K562 (cell line): Measurements from ENCODE around the gene PRKAR2B. TPM values are rescaled to one million over a fixed set of nuclear protein-coding genes. Genes with fewer than 3 reads are reported as not detected.
A peak's percentile ranks its signal among the peaks of the same experiment; 100 is the strongest.

ENCODE experiments used
- ARID2 ChIP-seq: fragments of 450-650 bp; IDR thresholded peaks from 2 replicates; pipeline ENCODE4 v1.6.1; 2017; ENCODE audit warnings: antibody characterized with exemption, mild to moderate bottlenecking
- CBX1 ChIP-seq: sonication (generic); IDR thresholded peaks from 2 replicates; pipeline ENCODE4 v1.6.1; 2016; ENCODE audit warnings: antibody characterized with exemption, low read depth, mild to moderate bottlenecking
- CREM ChIP-seq: IDR thresholded peaks from 2 replicates; pipeline ENCODE4 v1.6.1; 2014; ENCODE audit warnings: antibody characterized with exemption, low read depth
- CSDE1 ChIP-seq, 2 experiments: fragments of 450-650 bp; IDR thresholded peaks; 2 replicates each; pipeline ENCODE4 v1.6.1; 2016; ENCODE audit warnings: mild to moderate bottlenecking in 1 of 2
- GTF2A2 ChIP-seq: IDR thresholded peaks from 2 replicates; pipeline ENCODE4 v1.6.1; 2016; ENCODE audit warnings: mild to moderate bottlenecking, missing genetic modification characterization, missing compliant biosample characterization
- HNRNPK ChIP-seq: fragments of 200-400 bp; formaldehyde crosslinking; IDR thresholded peaks from one replicate; pipeline ENCODE4 v1.6.1; 2018; ENCODE audit warnings: mild to moderate bottlenecking, low read depth, low read length; ENCODE audit not compliant: poor library complexity, severe bottlenecking
- JUND ChIP-seq, 2 experiments: IDR thresholded peaks; 2 replicates in 1 of 2; 3 replicates in 1 of 2; pipeline ENCODE4 v1.6.1; 2011; ENCODE audit warnings: borderline replicate concordance in 2 of 2, low read depth in 2 of 2, low read length in 2 of 2, improper control_type of control experiment in 1 of 2, missing biosample characterization in 1 of 2, missing genetic modification characterization in 1 of 2, missing genetic modification reagents in 1 of 2
- LARP7 ChIP-seq: fragments of 450-650 bp; IDR thresholded peaks from 2 replicates; pipeline ENCODE4 v1.6.1; 2016
- MXI1 ChIP-seq: IDR thresholded peaks from 2 replicates; pipeline ENCODE4 v1.6.1; 2011; ENCODE audit warnings: low read depth, mild to moderate bottlenecking, improper control_type of control experiment, low read length
- NCOR1 ChIP-seq: fragments of 450-650 bp; IDR thresholded peaks from 2 replicates; pipeline ENCODE4 v1.6.1; 2016; ENCODE audit warnings: mild to moderate bottlenecking, moderate library complexity
- POLR2A ChIP-seq: fragments of 450-650 bp; conservative IDR thresholded peaks from 2 replicates; pipeline ENCODE4 v1.6.1; 2016
- POLR2B ChIP-seq: fragments of 450-650 bp; IDR thresholded peaks from 2 replicates; pipeline ENCODE4 v1.6.1; 2018; ENCODE audit warnings: low read depth; ENCODE audit not compliant: partially characterized antibody
- POLR2H ChIP-seq: IDR thresholded peaks from 2 replicates; pipeline ENCODE4 v1.6.1; 2016; ENCODE audit warnings: missing genetic modification characterization, low read depth, mild to moderate bottlenecking, control low read depth, missing compliant biosample characterization, moderate library complexity
- SMARCE1 ChIP-seq: fragments of 450-650 bp; IDR thresholded peaks from 2 replicates; pipeline ENCODE4 v1.7.1; 2016; ENCODE audit warnings: mild to moderate bottlenecking
- ZNF668 ChIP-seq: fragments of 250-450 bp; sonication (Bioruptor Pico); IDR thresholded peaks from 2 replicates; pipeline ENCODE4 v1.8.0; 2022; ENCODE audit warnings: mild to moderate bottlenecking, inconsistent platforms
- ZNF696 ChIP-seq: fragments of 250-450 bp; sonication (Bioruptor Pico); conservative IDR thresholded peaks from 2 replicates; pipeline ENCODE4 v1.4.0; 2020; ENCODE audit warnings: mild to moderate bottlenecking, moderate library complexity
- ZNF75A ChIP-seq: fragments of 450-650 bp; formaldehyde crosslinking; IDR thresholded peaks from 2 replicates; pipeline ENCODE4 v1.4.0; 2020; ENCODE audit warnings: mild to moderate bottlenecking
- polyA plus RNA-seq, 8 experiments: library from polyadenylated mRNA; depleted of rRNA in 4 of 8; stranded (reverse) in 5 of 8; unstranded in 3 of 8; fragments of >200 nt; fragmentation: Nextera tagmentation in 2 of 8; fragmentation: Illumina TruSeq in 1 of 8; extraction: Ambion mirVana in 2 of 8; extraction: Trizol in 1 of 8; gene quantifications; 2 replicates each; pipeline versions ENCODE4 v1.2.1 to v1.2.3, GENCODE V29; 2011 to 2014; ENCODE audit warnings: inconsistent platforms in 1 of 8, missing spikeins in 1 of 8
- total RNA-seq, 7 experiments: library from RNA; depleted of rRNA in 6 of 7; stranded (reverse); fragments of >200 nt in 6 of 7; fragmentation: Illumina TruSeq in 2 of 7; extraction: Trizol in 2 of 7; gene quantifications; 2 replicates each; pipeline versions ENCODE4 v1.2.1 to v1.2.3, GENCODE V29; 2011 to 2021; ENCODE audit warnings: low replicate concordance in 1 of 7
- TF ChIP-seq, protein P1 (sequence below): fragments of 450-650 bp; IDR thresholded peaks from 2 replicates; pipeline ENCODE4 v1.6.1; 2017; ENCODE audit warnings: antibody characterized with exemption, mild to moderate bottlenecking
- TF ChIP-seq, protein P2 (sequence below): sonication (generic); formaldehyde crosslinking; IDR thresholded peaks from 2 replicates; pipeline ENCODE4 v1.8.0; 2022; ENCODE audit warnings: mild to moderate bottlenecking, missing genetic modification reagents
- TF ChIP-seq, protein P3 (sequence below): fragments of 450-650 bp; IDR thresholded peaks from 2 replicates; pipeline ENCODE4 v1.6.1; 2016; ENCODE audit warnings: missing biosample characterization, missing genetic modification characterization

PRKAR2B gene
- total and polyA plus RNA-seq, 9 of the 15 experiments (the other 6 are each of a cell fraction or from before 2014, with no cell fraction given), result 59.0 to 173 (median 129) TPM

DNA sequence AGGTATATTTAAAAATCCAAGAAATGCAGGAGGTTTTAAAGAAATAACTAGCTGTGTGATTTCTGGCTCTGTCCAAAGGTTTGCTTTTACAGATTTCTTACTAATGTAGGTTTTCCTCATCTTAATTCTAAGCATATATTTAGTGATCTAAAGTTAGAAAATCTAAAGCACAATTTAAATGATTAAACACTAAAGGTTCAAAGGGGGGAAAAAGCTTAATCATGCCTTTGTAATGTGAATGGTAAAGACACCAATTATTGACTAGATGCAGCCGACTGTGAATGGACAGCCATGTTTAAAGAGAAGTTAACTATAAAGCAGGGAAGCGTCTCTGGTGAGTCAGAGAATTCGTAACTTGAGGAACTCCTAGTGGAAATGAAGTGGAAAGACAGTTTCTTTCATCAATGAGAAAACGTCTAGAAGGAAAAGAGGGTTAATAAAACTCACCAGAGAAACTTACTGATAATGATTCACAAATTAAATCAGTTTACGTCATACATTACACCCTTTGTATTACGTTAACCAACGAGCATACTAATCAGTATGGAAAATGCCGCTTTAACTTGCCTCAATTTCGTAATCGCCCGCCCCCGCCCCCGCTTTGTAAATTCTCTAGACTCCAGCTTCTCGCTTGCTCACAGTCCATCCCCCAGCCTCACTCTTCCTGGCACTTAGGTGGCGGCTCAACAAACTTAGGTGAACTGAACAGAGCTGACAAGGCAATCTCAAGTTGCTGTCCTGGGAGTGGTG, 123.2 kb downstream of the PRKAR2B start (continued):
- TF ChIP-seq, protein P1, sequence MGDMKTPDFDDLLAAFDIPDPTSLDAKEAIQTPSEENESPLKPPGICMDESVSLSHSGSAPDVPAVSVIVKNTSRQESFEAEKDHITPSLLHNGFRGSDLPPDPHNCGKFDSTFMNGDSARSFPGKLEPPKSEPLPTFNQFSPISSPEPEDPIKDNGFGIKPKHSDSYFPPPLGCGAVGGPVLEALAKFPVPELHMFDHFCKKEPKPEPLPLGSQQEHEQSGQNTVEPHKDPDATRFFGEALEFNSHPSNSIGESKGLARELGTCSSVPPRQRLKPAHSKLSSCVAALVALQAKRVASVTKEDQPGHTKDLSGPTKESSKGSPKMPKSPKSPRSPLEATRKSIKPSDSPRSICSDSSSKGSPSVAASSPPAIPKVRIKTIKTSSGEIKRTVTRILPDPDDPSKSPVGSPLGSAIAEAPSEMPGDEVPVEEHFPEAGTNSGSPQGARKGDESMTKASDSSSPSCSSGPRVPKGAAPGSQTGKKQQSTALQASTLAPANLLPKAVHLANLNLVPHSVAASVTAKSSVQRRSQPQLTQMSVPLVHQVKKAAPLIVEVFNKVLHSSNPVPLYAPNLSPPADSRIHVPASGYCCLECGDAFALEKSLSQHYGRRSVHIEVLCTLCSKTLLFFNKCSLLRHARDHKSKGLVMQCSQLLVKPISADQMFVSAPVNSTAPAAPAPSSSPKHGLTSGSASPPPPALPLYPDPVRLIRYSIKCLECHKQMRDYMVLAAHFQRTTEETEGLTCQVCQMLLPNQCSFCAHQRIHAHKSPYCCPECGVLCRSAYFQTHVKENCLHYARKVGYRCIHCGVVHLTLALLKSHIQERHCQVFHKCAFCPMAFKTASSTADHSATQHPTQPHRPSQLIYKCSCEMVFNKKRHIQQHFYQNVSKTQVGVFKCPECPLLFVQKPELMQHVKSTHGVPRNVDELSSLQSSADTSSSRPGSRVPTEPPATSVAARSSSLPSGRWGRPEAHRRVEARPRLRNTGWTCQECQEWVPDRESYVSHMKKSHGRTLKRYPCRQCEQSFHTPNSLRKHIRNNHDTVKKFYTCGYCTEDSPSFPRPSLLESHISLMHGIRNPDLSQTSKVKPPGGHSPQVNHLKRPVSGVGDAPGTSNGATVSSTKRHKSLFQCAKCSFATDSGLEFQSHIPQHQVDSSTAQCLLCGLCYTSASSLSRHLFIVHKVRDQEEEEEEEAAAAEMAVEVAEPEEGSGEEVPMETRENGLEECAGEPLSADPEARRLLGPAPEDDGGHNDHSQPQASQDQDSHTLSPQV, result peak; percentile 76
- TF ChIP-seq ZNF696 (CRISPR knock-in tag) (no peak), HNRNPK (no peak), POLR2H (peak; percentile 93), CBX1 (no peak), POLR2B (peak; percentile 57), ZNF75A (CRISPR knock-in tag) (no peak), ZNF668 (CRISPR knock-in tag) (no peak), CREM (peak; percentile 74), NCOR1 (peak; percentile 37), LARP7 (no peak), SMARCE1 (0 out of 2 replicates have a peak, but pooled peaks have one; percentile 83), JUND (IDR thresholded peaks at IDR 0.05; ENCODE audit: borderline replicate concordance, low read depth, low read length) (peak; percentile 86), JUND (tag; IDR thresholded peaks at IDR 0.05; ENCODE audit: borderline replicate concordance, low read depth, low read length) (peak; percentile 85), ARID2 (peak; percentile 66), MXI1 (peak; percentile 33), CSDE1 (IDR thresholded peaks at IDR 0.05) (peak in 1 of 2 experiments; percentile 69; a peak in 2 of 4 replicates), GTF2A2 (tag) (0 out of 2 replicates have a peak, but pooled peaks have one; percentile 61), POLR2A (peak; percentile 85)
- TF ChIP-seq, protein P2, sequence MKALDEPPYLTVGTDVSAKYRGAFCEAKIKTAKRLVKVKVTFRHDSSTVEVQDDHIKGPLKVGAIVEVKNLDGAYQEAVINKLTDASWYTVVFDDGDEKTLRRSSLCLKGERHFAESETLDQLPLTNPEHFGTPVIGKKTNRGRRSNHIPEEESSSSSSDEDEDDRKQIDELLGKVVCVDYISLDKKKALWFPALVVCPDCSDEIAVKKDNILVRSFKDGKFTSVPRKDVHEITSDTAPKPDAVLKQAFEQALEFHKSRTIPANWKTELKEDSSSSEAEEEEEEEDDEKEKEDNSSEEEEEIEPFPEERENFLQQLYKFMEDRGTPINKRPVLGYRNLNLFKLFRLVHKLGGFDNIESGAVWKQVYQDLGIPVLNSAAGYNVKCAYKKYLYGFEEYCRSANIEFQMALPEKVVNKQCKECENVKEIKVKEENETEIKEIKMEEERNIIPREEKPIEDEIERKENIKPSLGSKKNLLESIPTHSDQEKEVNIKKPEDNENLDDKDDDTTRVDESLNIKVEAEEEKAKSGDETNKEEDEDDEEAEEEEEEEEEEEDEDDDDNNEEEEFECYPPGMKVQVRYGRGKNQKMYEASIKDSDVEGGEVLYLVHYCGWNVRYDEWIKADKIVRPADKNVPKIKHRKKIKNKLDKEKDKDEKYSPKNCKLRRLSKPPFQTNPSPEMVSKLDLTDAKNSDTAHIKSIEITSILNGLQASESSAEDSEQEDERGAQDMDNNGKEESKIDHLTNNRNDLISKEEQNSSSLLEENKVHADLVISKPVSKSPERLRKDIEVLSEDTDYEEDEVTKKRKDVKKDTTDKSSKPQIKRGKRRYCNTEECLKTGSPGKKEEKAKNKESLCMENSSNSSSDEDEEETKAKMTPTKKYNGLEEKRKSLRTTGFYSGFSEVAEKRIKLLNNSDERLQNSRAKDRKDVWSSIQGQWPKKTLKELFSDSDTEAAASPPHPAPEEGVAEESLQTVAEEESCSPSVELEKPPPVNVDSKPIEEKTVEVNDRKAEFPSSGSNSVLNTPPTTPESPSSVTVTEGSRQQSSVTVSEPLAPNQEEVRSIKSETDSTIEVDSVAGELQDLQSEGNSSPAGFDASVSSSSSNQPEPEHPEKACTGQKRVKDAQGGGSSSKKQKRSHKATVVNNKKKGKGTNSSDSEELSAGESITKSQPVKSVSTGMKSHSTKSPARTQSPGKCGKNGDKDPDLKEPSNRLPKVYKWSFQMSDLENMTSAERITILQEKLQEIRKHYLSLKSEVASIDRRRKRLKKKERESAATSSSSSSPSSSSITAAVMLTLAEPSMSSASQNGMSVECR (CRISPR knock-in tag), result no peak
- TF ChIP-seq, protein P3, sequence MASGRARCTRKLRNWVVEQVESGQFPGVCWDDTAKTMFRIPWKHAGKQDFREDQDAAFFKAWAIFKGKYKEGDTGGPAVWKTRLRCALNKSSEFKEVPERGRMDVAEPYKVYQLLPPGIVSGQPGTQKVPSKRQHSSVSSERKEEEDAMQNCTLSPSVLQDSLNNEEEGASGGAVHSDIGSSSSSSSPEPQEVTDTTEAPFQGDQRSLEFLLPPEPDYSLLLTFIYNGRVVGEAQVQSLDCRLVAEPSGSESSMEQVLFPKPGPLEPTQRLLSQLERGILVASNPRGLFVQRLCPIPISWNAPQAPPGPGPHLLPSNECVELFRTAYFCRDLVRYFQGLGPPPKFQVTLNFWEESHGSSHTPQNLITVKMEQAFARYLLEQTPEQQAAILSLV, result peak; percentile 69; the same call in 1 of the 2 replicates
